ENCODE results near the gene CANT1.

- TF ChIP-seq EZH2 (IDR thresholded peaks at IDR 0.05; ENCODE audit: insufficient read depth, low read length) (no peak), CTCF (IDR thresholded peaks at IDR 0.05; ENCODE audit: insufficient read depth, low read depth, low read length) (no peak)
Measured at GRCh38 chr17:79014158-79014758, 4.7 kb upstream of the CANT1 start.

Data from astrocyte (in vitro differentiated cells and primary cell).